HTERT RPE-1 (cell line): ENCODE data around the gene SLC4A2.
"Not testable (repeated sequence)": the region's sequence is repeated elsewhere in the genome, so short reads cannot be mapped to it uniquely, and the experiment has no call there.

Source experiments
- in situ Hi-C: fragments of 300-500 bp; cut with MboI; formaldehyde crosslinking; loops from 4 replicates; pipeline ENCODE4 v1.14.3; 2020; ENCODE audit warnings: low sequenced_read_pairs

Gene SLC4A2, protein sequence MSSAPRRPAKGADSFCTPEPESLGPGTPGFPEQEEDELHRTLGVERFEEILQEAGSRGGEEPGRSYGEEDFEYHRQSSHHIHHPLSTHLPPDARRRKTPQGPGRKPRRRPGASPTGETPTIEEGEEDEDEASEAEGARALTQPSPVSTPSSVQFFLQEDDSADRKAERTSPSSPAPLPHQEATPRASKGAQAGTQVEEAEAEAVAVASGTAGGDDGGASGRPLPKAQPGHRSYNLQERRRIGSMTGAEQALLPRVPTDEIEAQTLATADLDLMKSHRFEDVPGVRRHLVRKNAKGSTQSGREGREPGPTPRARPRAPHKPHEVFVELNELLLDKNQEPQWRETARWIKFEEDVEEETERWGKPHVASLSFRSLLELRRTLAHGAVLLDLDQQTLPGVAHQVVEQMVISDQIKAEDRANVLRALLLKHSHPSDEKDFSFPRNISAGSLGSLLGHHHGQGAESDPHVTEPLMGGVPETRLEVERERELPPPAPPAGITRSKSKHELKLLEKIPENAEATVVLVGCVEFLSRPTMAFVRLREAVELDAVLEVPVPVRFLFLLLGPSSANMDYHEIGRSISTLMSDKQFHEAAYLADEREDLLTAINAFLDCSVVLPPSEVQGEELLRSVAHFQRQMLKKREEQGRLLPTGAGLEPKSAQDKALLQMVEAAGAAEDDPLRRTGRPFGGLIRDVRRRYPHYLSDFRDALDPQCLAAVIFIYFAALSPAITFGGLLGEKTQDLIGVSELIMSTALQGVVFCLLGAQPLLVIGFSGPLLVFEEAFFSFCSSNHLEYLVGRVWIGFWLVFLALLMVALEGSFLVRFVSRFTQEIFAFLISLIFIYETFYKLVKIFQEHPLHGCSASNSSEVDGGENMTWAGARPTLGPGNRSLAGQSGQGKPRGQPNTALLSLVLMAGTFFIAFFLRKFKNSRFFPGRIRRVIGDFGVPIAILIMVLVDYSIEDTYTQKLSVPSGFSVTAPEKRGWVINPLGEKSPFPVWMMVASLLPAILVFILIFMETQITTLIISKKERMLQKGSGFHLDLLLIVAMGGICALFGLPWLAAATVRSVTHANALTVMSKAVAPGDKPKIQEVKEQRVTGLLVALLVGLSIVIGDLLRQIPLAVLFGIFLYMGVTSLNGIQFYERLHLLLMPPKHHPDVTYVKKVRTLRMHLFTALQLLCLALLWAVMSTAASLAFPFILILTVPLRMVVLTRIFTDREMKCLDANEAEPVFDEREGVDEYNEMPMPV

DNA sequence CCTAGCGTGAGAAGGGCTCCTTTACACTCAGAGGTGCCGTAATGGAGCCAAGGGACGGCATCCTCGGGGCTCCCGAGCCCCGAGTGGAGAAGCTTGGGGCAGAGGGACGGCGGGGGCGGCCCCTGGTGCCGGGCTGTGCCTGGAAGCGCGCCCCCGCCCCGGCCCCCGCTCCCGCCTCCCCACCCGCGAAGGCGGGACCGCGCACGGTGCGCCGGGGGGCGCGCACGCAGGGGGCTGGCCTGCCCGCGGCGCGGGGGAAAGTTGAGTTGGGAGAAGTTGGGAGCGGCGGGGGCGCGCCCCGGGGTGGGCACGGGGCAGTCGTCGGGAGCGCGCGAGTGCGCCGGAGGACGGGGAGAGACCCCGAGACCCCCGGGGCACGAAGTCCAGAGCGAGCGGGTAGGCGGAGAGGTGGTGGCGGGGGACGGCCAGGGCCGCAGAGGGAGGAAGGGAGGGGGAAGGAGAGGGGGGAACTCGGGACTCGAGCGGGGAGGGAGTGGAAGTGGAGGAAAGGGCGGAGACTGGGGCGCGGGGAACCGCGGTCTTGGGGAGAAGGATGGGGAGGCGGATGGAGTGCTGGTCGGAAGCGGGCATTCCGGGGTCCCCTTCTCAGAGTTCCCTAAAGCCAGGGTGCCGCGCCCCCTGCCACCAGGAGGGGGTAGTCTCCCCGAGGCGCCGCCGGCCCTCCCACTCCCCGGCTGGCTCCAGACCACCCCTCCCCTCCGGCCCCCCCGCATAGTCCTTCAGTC, at the start of gene SLC4A2:
TSS of gene SLC4A2 (plus strand) at position 223 of the 746 bp plus-strand sequence. CDS start 2,399 bp downstream, outside the sequence.
- in situ Hi-C loops, result no loop called here

DNA sequence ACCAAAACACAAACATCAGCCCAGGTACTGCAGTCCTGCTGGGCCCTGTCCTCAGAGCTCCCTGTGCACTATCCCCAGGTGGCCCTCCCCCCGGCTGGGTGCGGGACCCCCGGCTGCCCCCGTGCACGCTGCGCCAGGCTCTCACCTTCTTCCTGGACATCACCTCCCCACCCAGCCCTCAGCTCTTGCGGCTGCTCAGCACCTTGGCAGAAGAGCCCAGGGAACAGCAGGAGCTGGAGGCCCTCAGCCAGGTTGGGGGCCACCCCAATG, 49.4 kb upstream of the SLC4A2 start:
- in situ Hi-C loops, result no loop called here

DNA sequence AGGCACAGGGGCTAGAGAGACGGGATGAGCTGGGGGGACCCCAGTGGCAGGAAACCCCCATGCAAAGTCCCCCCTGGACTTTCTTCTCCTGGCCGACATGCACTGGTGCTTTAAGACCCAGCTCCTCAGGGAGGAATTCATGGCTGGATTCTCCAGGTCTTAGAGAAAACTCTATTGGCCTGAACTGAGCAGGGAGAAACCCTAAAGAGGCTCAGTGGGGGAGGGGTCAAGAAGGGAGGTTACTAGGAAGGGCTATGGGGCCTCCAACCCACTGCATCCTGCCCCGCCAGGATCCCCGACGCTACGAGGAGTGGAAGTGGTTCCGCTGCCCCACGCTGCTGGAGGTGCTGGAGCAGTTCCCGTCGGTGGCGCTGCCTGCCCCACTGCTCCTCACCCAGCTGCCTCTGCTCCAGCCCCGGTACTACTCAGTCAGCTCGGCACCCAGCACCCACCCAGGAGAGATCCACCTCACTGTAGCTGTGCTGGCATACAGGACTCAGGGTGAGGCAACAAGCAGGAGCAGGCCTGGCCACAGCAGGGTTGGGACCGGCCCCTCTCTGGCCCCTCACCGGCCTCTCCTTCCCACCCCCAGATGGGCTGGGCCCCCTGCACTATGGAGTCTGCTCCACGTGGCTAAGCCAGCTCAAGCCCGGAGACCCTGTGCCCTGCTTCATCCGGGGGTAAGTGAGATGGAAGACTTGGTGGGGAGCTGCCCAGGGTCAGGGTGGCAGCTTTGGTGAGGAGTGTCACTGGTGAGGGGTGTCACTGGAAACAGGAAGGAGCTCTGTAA, 48.9 kb upstream of the SLC4A2 start:
- in situ Hi-C loops, result no loop called here

DNA sequence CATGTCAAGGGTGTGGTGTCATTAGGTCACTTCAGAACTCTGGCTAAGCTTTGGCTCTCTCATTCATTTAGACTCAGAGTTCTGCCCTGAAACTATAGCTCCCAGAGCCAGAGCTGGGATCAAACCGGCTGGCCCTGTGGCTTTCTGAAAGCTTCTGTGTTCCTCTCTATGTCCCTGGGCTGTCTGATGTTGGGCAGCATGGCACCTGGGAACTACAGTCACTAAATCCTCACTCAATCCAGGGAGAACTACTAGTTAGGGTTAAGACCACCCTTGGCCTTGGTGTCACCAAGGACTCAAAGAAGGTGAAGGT, 48.3 kb upstream of the SLC4A2 start:
- in situ Hi-C loops, result no loop called here

DNA sequence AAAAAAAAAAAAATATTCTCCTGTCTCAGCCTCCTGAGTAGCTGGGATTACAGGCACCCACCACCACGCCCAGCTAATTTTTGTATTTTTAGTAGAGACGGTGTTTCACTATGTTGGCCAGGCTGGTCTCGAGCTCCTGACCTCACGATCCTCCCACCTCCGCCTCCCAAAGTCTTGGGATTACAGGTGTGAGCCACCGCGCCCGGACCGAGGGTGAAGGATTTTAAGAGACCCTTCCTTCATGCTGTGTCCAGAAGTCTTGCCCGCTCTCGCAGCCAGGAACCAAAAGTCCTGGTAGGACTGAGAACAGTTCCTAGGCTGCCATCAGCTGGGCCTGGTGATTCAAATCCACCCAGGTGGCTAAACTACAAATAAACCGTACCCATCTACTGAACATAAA, 47.8 kb upstream of the SLC4A2 start:
- in situ Hi-C loops, result not testable (repeated sequence)

DNA sequence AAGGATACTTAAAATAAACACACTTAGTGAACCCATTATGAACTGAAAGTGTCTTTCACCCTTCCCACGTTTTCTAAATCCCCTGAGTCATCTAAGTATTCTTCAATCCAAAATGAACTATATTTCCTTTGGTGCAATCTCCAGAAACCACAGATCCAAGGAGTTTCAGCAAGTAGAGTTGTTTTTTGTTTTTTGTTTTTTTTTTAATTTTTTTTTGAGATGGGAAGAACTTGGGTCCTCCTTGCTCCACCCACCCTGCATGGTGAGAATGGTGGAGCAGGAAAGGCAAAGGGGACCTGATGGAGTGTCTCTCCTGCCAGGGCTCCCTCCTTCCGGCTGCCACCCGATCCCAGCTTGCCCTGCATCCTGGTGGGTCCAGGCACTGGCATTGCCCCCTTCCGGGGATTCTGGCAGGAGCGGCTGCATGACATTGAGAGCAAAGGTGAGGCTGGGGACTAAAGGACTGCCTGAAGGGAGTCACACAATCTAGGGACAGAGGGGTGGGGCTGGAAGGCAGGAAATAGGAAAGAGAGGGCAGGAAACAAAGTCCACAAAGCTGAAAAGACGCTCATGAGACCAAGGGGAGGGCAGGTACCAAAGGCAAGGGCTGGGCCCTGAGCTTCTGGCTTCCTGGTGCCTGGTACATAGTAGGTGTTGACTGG, 47.2 kb upstream of the SLC4A2 start:
- in situ Hi-C loops, result no loop called here

DNA sequence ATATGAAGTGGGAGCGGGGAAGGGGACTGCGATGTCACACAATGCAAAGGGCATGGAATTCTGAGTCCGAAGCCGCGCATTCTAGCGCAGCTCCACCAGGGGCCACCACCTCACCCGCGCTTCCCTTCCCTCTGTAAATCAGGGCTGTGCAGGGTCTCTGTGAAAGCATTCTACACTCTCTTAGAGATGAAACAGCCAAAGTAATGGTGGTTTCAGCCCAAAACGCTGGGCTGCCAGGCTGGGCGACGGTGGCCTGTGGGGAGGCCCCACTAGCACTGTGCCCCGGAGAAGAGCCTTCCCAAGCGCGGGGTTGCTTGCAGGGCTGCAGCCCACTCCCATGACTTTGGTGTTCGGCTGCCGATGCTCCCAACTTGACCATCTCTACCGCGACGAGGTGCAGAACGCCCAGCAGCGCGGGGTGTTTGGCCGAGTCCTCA, 46.5 kb upstream of the SLC4A2 start:
- in situ Hi-C loops, result no loop called here

DNA sequence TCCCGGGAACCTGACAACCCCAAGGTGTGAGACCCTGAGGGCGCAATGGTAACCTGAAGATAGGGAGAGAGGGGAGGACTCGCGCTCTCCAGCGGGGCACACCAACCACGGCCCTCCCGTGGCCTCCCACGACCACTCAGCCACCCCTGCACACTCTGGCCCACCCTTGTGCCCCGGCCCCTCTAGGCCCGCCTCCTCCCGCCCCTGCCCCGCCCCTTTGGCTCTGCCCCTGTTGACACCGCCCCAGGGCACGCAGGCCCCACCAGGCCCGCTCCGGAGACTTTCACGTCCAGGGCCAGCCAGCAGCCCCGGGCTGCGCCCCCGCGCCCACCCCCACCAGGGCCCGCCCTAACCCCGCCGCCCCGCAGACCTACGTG, 46.0 kb upstream of the SLC4A2 start:
- in situ Hi-C loops, result no loop called here

DNA sequence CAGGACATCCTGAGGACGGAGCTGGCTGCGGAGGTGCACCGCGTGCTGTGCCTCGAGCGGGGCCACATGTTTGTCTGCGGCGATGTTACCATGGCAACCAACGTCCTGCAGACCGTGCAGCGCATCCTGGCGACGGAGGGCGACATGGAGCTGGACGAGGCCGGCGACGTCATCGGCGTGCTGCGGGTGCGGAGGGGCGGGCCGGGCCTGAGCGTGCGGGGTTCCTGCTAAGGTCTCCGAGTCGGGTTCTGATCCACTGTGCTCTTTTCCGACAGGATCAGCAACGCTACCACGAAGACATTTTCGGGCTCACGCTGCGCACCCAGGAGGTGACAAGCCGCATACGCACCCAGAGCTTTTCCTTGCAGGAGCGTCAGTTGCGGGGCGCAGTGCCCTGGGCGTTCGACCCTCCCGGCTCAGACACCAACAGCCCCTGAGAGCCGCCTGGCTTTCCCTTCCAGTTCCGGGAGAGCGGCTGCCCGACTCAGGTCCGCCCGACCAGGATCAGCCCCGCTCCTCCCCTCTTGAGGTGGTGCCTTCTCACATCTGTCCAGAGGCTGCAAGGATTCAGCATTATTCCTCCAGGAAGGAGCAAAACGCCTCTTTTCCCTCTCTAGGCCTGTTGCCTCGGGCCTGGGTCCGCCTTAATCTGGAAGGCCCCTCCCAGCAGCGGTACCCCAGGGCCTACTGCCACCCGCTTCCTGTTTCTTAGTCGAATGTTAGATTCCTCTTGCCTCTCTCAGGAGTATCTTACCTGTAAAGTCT, 45.5 kb upstream of the SLC4A2 start:
- in situ Hi-C loops, result no loop called here

DNA sequence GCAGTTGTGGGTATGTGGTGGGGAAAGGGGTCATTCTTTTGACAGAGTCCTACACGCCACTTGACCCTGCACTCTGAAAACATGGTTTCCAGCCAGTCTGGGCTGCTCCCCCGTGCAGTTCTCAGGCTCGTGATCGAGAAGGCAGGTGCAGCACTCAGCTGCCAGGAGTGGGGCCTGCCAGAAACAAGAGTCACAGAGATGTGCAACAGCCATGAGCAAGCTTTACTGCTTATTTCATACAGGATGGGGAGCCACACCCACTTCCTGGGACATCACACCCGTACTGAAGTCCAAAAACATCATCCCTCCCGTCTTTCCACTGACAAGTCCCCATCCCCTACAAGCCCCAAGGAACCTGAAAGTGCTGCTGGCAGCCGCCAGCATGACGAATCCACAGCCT, 44.4 kb upstream of the SLC4A2 start:
- in situ Hi-C loops, result no loop called here

DNA sequence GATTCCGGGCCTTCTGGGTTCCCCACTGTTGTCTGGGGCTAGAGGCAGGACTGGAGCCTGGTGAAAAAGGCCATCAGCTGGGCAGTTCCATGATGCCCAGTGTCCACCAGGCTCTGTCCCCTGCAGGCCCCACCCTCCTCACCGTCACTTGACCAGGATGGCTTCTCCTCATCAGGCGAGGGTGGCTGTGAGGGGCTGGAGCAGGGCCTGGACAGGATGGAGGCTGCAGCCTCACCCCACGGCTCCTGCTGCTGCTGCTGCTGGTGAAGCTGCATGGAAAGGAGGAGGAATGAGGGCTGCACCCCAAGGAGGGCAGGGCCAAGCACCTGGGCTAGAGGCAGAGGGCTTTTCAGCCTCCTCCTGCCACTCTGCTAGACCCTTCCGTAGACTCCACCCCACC, 43.4 kb upstream of the SLC4A2 start:
- in situ Hi-C loops, result no loop called here

DNA sequence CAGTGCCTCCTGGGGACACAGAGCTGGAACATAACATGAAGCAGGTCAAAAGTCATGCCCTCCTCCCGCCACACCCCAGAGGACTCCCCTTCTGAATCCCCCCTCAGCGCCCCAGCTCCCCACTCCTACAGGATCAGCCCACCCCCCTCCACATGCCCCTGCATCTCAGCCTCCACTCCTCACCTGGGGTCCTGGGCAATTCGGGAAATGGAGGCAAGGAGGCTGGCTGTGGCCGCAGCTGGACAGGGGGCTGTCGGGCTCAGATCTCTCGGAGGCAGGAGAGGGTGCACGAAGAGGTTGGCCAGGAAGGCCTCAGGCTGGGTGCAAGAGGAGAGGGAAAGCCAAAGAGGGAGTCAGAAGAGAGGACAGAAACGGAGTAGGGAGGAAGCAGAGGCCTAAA, 42.9 kb upstream of the SLC4A2 start:
- in situ Hi-C loops, result no loop called here

DNA sequence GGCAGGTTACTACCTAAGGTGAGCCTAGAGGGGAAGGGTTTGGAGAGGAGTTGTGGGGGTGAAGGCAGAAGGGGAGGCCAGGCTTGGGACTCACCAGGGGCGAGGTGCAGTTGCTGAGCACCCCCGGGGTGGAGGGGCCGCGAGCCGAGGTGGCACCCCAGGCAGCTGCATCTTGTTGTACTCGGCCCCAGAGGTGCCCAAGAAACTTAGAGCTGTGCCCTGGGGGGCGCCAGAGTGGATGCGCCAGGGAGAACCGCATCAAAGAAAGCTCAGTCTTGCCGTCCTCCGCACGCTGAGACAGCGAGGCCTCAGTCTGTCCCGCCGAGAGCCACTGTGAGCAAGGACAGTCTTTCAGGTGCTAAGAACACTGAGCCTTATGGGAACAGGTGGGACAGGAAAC, 42.4 kb upstream of the SLC4A2 start:
- in situ Hi-C loops, result no loop called here

DNA sequence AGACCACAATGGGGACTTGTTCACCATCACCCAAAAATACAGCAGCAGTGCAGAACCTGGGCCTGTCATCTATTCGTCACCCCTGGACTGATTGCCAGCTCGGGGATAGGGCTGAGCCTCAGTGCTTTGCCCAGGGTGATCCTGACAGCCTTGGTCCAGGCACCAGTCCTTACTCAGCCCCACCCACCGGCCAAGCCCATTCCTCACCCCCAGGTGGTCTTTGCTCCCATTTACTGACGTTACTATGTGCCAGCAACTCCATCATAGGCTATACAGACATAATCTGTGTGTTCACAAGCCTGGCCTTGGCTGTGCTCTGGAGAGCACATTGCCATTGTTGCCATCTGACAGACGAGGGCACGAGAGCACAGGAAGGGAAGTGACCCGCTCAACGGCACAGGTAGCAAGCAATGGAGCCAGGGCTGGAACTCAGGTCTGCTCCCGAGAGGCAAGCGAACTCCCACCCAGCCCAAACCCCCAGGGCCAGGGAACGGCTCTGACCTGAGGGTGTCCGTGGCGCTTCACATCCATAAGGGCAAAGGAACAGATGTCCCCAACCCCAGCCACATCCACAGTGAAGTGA, 41.9 kb upstream of the SLC4A2 start:
- in situ Hi-C loops, result no loop called here

DNA sequence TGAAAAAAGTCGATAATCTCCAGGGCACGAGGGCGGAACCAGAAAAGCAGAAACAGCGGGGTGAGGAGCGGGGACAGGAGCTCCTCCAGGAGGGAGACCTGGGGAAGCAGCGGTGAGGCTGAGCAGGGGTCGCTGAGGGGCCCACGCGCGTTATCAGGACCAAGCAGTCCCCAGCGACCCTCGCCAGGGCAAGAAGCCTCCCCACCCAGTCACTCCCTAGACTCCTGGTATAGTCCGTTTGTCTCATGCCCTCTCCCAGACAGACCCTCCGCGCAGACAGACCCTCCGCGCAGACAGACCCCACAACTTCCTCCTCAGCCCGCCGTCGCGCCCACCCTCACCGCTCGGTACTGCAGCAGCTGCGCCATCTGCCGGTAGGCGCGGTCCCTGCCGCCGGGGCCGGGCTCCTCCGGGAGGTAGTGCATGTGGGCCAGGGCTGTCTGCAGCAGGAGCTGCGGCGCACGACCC, 41.4 kb upstream of the SLC4A2 start:
- in situ Hi-C loops, result no loop called here

DNA sequence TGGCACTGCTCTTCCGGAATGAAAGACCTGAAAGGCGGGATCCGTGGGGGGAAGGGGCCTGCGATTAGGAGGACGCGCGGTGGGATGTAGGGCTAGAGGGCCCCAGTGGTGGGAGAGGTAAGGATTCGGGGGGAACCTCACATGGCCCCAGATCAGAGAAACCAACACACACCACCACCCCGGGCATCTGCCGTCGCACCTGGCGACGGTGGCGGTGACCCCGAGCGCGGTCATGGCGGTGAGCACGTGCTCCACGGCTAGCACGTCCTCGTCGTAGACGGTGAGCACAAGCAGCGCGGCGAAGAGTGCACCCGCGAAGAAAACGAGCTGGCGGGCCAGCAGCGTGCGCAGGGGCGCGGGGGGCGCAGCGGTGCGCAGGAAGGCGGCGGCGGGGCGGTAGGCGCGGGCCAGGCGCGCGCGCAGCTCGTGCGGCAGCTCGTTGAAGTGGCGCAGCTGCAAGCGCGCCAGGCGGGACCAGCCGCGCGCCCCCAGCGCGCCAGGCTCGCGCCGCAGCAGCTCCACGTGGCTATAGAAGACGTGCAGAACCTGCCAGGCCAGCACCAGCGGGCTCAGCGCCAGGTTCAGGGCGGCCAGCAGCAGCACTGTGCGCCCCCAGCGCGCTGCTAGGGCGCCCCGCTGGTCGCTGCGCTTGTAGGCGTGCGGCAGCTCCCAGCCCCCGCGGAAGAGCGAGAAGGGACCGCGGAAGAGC, 40.8 kb upstream of the SLC4A2 start:
- in situ Hi-C loops, result no loop called here

DNA sequence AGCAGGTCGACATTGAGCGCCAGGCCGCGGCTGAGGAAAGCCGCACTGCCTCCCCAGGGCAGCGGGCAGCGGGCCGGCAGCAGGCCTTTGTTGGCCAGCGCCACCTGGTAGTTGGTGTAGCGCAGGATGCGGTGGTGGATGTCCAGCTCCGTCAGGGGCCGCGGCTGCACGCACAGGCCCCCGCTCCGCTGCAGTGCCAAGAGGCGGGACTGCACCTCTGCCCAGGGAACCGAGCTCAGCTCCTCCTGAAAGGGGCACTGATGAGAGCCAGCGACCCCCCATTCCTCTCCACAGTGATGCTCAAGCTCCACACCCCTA, 40.3 kb upstream of the SLC4A2 start:
- in situ Hi-C loops, result no loop called here

DNA sequence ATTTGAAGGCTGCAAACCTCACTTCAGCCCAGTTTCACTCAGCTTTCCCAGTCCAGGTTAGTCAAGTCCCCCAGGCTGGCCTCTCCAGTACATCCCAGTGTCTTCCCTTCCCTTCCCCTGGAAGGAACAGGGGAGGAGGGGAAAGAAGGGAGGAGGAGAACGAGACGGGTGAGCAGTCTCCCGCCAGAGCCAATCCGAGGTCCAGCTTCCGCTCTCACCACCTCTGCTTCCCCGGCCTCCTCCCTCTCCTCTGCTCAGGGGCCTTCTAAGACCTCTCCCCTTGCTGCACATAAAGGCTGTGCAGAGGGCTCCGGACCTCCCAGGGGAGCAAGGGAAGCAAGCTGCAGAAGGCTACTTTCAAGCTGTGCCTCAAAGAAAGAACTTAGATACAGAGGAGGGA, 39.2 kb upstream of the SLC4A2 start:
- in situ Hi-C loops, result no loop called here
